ENCODE data around the gene SLC39A2.

- TF ChIP-seq CTCF (IDR thresholded peaks at IDR 0.05; ENCODE audit: insufficient read depth, low read length, poor library complexity, severe bottlenecking) (peak; percentile 50), EZH2phosphoT487 (conservative IDR thresholded peaks at IDR 0.05; ENCODE audit: low read length) (no peak)
Observed at GRCh38 chr14:20989787-20990600, 9.1 kb upstream of the SLC39A2 start, which contains the start of gene METTL17.
